ENCODE measurements around the gene ENAH.

DNA sequence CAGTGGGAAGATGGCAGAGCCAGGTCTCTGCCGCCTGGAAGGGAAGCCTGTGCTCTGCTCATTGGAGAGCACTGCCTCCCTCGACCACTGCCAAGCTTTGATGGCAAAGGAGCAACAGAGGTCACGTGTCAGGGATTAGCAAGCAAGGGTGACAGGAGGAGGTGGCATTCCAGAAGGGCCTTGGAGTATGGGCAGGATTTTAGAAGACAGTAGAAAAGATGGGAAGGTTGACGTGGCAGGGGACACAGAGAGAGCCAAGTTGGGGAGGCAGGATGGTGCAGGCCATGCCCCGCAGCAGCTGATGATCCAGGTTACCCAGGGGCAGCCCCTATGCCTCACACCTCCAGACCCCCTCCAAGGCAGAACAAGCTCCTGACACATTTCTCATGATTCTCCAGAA is 203.1 kb downstream of the ENAH start:
- TF ChIP-seq, protein P1, sequence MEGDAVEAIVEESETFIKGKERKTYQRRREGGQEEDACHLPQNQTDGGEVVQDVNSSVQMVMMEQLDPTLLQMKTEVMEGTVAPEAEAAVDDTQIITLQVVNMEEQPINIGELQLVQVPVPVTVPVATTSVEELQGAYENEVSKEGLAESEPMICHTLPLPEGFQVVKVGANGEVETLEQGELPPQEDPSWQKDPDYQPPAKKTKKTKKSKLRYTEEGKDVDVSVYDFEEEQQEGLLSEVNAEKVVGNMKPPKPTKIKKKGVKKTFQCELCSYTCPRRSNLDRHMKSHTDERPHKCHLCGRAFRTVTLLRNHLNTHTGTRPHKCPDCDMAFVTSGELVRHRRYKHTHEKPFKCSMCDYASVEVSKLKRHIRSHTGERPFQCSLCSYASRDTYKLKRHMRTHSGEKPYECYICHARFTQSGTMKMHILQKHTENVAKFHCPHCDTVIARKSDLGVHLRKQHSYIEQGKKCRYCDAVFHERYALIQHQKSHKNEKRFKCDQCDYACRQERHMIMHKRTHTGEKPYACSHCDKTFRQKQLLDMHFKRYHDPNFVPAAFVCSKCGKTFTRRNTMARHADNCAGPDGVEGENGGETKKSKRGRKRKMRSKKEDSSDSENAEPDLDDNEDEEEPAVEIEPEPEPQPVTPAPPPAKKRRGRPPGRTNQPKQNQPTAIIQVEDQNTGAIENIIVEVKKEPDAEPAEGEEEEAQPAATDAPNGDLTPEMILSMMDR (IDR thresholded peaks at IDR 0.05 in 8 of 11, conservative IDR thresholded peaks at IDR 0.05 in 3 of 11): no peak
- no peak for TF ChIP-seq POLR2A (IDR thresholded peaks at IDR 0.05)
